HCT116 (cell line): ENCODE data around the gene LIN7B. TPM values are rescaled to one million over a fixed set of nuclear protein-coding genes. Genes with fewer than 3 reads are reported as not detected.

ENCODE experiments used
- ATAC-seq: fragments of 200-7000 bp; cut with Tn5 transposase; 2 replicates; pipeline ENCODE4 v1.9.1; 2020; ENCODE audit warnings: mild to moderate bottlenecking, moderate library complexity
- BruUV-seq: library from RNA; stranded (reverse); fragments of 400-500 nt; replicated peaks from 2 replicates; lab custom pipeline; 2021; lab: Mats Ljungman, UMichigan
- CTCF ChIA-PET: fragments of 300-600 bp; sonication (Branson Sonifier 250); formaldehyde crosslinking; loops from one replicate; lab custom pipeline; 2021; ENCODE audit warnings: antibody characterized with exemption; lab: Charles Lee
- POLR2A ChIA-PET: fragments of 300-600, 350-600 bp; sonication (Branson Sonifier 250); formaldehyde crosslinking; loops from one replicate; lab custom pipeline; 2021; ENCODE audit warnings: antibody characterized with exemption; lab: Charles Lee
- RAD21 ChIA-PET, 2 experiments: fragments of 300-600 bp; sonication (Branson Sonifier 250); formaldehyde crosslinking; loops; one replicate each; lab custom pipeline; 2023; ENCODE audit warnings: low total read pairs in 2 of 2; ENCODE audit not compliant: uncharacterized antibody in 2 of 2, unreplicated experiment in 2 of 2, low non-redundant PET in 1 of 2; lab: Charles Lee
- DNase-seq: peaks from one replicate; pipeline ENCODE4 v3.0.0-alpha.2; 2010; ENCODE audit warnings: low read depth, low spot score
- H2AFZ ChIP-seq: fragments of 200-600 bp; shearing (Covaris generic), sonication (generic); 2 replicates; pipeline ENCODE4 v1.6.1; 2017; ENCODE audit warnings: low read depth, mixed run types, mixed read lengths, antibody characterized with exemption, low read length; ENCODE audit not compliant: poor library complexity, severe bottlenecking
- H3K27ac ChIP-seq: 2 replicates; pipeline ENCODE4 v1.5.1; 2012; ENCODE audit warnings: low read depth, low read length
- H3K27me3 ChIP-seq: fragments of 200-600 bp; sonication (generic); 2 replicates; pipeline ENCODE4 v1.6.1; 2016; ENCODE audit warnings: mixed run types, low read length, mixed read lengths; ENCODE audit not compliant: insufficient read depth
- H3K36me3 ChIP-seq, 2 experiments: fragments of 200-500 bp in 1 of 2; fragments of 200-600 bp in 1 of 2; sonication (Bioruptor generic) in 1 of 2; sonication (generic) in 1 of 2; 2 replicates each; pipeline versions ENCODE4 v1.5.1 to v1.6.1; 2014 to 2016; ENCODE audit warnings: low read length in 2 of 2, inconsistent platforms in 1 of 2, mixed read lengths in 1 of 2, mixed run types in 1 of 2; ENCODE audit not compliant: insufficient read depth in 2 of 2, control insufficient read depth in 1 of 2
- H3K4me1 ChIP-seq, 2 experiments: fragments of 200-600 bp in 1 of 2; sonication (generic) in 1 of 2; 2 replicates each; pipeline versions ENCODE4 v1.5.1 to v1.6.1; 2012 to 2017; ENCODE audit warnings: low read length in 2 of 2, inconsistent platforms in 1 of 2, mild to moderate bottlenecking in 1 of 2, mixed read lengths in 1 of 2, mixed run types in 1 of 2, moderate library complexity in 1 of 2; ENCODE audit not compliant: insufficient read depth in 2 of 2, control insufficient read depth in 1 of 2
- H3K4me2 ChIP-seq: fragments of 200-600 bp; sonication (generic); 2 replicates; pipeline ENCODE4 v1.6.1; 2017; ENCODE audit warnings: mixed run types, low read length, mixed read lengths
- H3K4me3 ChIP-seq, 2 experiments: fragments of 200-600 bp in 1 of 2; sonication (generic) in 1 of 2; replicated peaks in 1 of 2; 2 replicates each; pipeline ENCODE4 v1.5.1; 2011 to 2016; ENCODE audit warnings: low read length in 2 of 2, control low read depth in 1 of 2, low read depth in 1 of 2, mild to moderate bottlenecking in 1 of 2, mixed read lengths in 1 of 2, mixed run types in 1 of 2
- H3K79me2 ChIP-seq: fragments of 200-600 bp; sonication (generic); 2 replicates; pipeline ENCODE4 v1.6.1; 2017; ENCODE audit warnings: mild to moderate bottlenecking, mixed run types, low read length, moderate library complexity, mixed read lengths; ENCODE audit not compliant: insufficient read depth
- H3K9ac ChIP-seq: fragments of 200-600 bp; sonication (generic); 2 replicates; pipeline ENCODE4 v1.6.1; 2016; ENCODE audit warnings: low read length, mixed read lengths
- H3K9me2 ChIP-seq: fragments of 200-600 bp; sonication (generic), shearing (Covaris generic); 2 replicates; pipeline ENCODE4 v1.6.1; 2017; ENCODE audit warnings: mixed run types, mild to moderate bottlenecking, moderate library complexity; ENCODE audit not compliant: insufficient read depth
- H3K9me3 ChIP-seq, 2 experiments: fragments of 200-500 bp in 1 of 2; fragments of 200-600 bp in 1 of 2; sonication (Bioruptor generic) in 1 of 2; sonication (generic) in 1 of 2; 2 replicates each; pipeline ENCODE4 v1.6.1; 2014 to 2017; ENCODE audit warnings: low read length in 2 of 2, mixed read lengths in 2 of 2, inconsistent platforms in 1 of 2, low read depth in 1 of 2, mild to moderate bottlenecking in 1 of 2, mixed run types in 1 of 2, moderate library complexity in 1 of 2; ENCODE audit not compliant: control insufficient read depth in 1 of 2, insufficient read depth in 1 of 2
- H4K20me1 ChIP-seq: fragments of 200-600 bp; sonication (generic), shearing (Covaris generic); 2 replicates; pipeline ENCODE4 v1.6.1; 2017; ENCODE audit warnings: mixed run types, mild to moderate bottlenecking, moderate library complexity; ENCODE audit not compliant: insufficient read depth
- JUND ChIP-seq: IDR thresholded peaks from 2 replicates; pipeline ENCODE4 v1.6.1; 2012
- SIN3A ChIP-seq: IDR thresholded peaks from 2 replicates; pipeline ENCODE4 v1.6.1; 2012; ENCODE audit warnings: low read depth
- SP1 ChIP-seq: IDR thresholded peaks from 2 replicates; pipeline ENCODE4 v1.6.1; 2012; ENCODE audit warnings: low read depth
- ZFX ChIP-seq: fragments of 450-650 bp; IDR thresholded peaks from 2 replicates; pipeline ENCODE4 v1.6.1; 2017
- intact Hi-C: fragments of 100-400 bp; cut with micrococcal nuclease; formaldehyde crosslinking; loops from 2 replicates; pipeline ENCODE4 v1.10.0; 2022
- total RNA-seq: library from RNA; stranded (reverse); gene quantifications from one replicate; pipeline ENCODE4 v1.2.1, GENCODE V29; 2021; ENCODE audit not compliant: unreplicated experiment
- TF ChIP-seq, protein P1 (sequence below): IDR thresholded peaks from 2 replicates; pipeline ENCODE4 v1.6.1; 2011; ENCODE audit warnings: mild to moderate bottlenecking, low read length, moderate library complexity; ENCODE audit not compliant: insufficient replicate concordance; ENCODE audit errors: extremely low read depth

Gene LIN7B
- total RNA-seq, 1 experiment from 2014 or later, result 7.2 TPM

DNA sequence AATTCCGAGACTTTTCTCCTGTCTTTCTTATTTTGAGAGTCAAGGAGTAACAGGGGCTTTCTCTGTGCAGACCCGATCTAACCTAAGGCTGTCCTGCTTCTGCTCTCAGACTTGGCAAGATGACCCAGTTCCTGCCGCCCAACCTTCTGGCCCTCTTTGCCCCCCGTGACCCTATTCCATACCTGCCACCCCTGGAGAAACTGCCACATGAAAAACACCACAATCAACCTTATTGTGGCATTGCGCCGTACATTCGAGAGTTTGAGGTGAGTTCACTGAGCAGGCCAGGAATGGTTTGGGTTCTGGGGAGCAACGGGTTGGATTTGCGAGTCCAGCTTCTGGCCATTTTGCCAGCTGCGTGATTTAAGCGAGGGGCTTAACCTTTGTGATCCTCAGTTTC lies 27.9 kb upstream of the LIN7B start:
- Histone ChIP-seq H2AFZ (no peak overlapping the region), H3K36me3 (peaks cover 21 to 37% of the 10 kb centered on the region in 2 experiments), H3K9me3 (no peaks in the 10 kb centered on the region), H3K9ac (peak overlapping the region; percentile 78), H3K79me2 (peaks cover 60% of the 10 kb centered on the region), H3K9me2 (no peaks in the 10 kb centered on the region), H3K4me1 (peaks cover 6 to 25% of the 10 kb centered on the region in 2 experiments), H3K4me3 (peak overlapping the region; percentile 86), H3K27ac (peak overlapping the region; percentile 94), H4K20me1 (peaks cover 35% of the 10 kb centered on the region; the same call in 1 of the 2 replicates), H3K27me3 (no peaks in the 10 kb centered on the region), H3K4me2 (peak overlapping the region; percentile 90)
- no TSS peak for BruUV-seq
- ChIA-PET POLR2A (no interaction called here), RAD21 (no interaction called here), CTCF (interaction anchor here (0.8 kb wide), 1 partner anchor 11 kb away, joined by 3 read pairs; no protein-coding TSS in a partner anchor)
- DNase-seq (no peak), ATAC-seq (no peak)
- no peak for TF ChIP-seq JUND
- intact Hi-C loops, result no loop called here

DNA sequence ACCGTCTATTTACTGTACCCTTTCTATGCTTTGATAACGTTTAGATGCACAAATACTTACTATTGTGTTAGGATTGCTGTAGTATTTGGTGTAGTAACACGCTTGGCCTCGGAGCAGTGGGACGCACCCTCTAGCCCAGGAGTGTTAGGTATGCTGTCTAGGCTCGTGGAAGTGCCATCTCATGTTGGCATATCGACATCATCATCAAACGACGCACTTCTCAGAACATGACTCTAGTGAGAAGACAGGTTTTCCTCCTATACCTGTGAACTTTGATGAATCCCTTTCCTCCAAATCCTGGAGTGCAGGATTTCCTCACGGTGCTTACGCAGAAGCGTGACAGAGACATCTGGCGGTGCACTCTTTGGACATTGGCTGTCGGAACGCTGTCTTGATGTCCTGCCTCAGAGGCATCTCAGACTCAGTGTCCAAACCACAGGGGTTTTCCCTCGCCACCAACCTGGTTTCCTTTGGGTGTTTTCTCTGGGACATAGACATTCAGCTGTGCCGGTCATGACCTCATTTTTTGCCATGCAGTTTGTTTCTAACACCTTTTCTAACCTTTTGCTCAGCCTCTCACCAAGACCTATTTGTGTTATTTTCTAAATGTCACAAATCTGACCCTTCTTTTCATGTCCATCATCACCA lies 22.7 kb upstream of the LIN7B start:
- Histone ChIP-seq H3K27ac (no peak overlapping the region), H3K9me2 (no peaks in the 10 kb centered on the region), H3K9me3 (no peaks in the 10 kb centered on the region), H3K4me2 (no peak overlapping the region), H3K4me3 (no peak overlapping the region), H3K27me3 (no peaks in the 10 kb centered on the region), H3K4me1 (peaks cover 3 to 12% of the 10 kb centered on the region in 2 experiments; a peak in 3 of 4 replicates), H3K9ac (no peak overlapping the region), H2AFZ (no peak overlapping the region), H3K79me2 (peaks cover 99% of the 10 kb centered on the region), H3K36me3 (peaks cover 45 to 73% of the 10 kb centered on the region in 2 experiments), H4K20me1 (peaks cover 38% of the 10 kb centered on the region; the same call in 1 of the 2 replicates)
- ChIA-PET CTCF (no interaction called here), RAD21 (no interaction called here), POLR2A (no interaction called here)
- BruUV-seq, result no TSS peak
- intact Hi-C loops, result no loop called here
- no peak for ATAC-seq
- TF ChIP-seq, protein P1, sequence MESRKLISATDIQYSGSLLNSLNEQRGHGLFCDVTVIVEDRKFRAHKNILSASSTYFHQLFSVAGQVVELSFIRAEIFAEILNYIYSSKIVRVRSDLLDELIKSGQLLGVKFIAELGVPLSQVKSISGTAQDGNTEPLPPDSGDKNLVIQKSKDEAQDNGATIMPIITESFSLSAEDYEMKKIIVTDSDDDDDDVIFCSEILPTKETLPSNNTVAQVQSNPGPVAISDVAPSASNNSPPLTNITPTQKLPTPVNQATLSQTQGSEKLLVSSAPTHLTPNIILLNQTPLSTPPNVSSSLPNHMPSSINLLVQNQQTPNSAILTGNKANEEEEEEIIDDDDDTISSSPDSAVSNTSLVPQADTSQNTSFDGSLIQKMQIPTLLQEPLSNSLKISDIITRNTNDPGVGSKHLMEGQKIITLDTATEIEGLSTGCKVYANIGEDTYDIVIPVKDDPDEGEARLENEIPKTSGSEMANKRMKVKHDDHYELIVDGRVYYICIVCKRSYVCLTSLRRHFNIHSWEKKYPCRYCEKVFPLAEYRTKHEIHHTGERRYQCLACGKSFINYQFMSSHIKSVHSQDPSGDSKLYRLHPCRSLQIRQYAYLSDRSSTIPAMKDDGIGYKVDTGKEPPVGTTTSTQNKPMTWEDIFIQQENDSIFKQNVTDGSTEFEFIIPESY, result no peak
- no peak for TF ChIP-seq JUND
- TF ChIP-seq SP1, result no peak
- TF ChIP-seq SIN3A, result no peak
- TF ChIP-seq ZFX, result no peak
- DNase-seq, result no peak
